HepG2 (cell line): ENCODE measurements around the gene TARDBP. TPM values are rescaled to one million over a fixed set of nuclear protein-coding genes. Genes with fewer than 3 reads are reported as not detected.
A peak's percentile ranks its signal among the peaks of the same experiment; 100 is the strongest.

Source experiments
- DMAP1 ChIP-seq: IDR thresholded peaks from 2 replicates; pipeline ENCODE4 v1.6.1; 2016
- ELF4 ChIP-seq: sonication (generic); formaldehyde crosslinking; IDR thresholded peaks from 2 replicates; pipeline ENCODE4 v1.5.0; 2020; ENCODE audit warnings: missing genetic modification reagents, mild to moderate bottlenecking, moderate library complexity, borderline replicate concordance
- FOXA3 ChIP-seq: IDR thresholded peaks from 2 replicates; pipeline ENCODE4 v1.6.1; 2016; ENCODE audit warnings: missing genetic modification reagents, missing compliant biosample characterization
- HOXA3 ChIP-seq: sonication (generic); formaldehyde crosslinking; IDR thresholded peaks from 2 replicates; pipeline ENCODE4 v1.5.0; 2020; ENCODE audit warnings: missing genetic modification reagents
- KLF12 ChIP-seq: sonication (generic); formaldehyde crosslinking; IDR thresholded peaks from 2 replicates; pipeline ENCODE4 v1.4.0; 2020; ENCODE audit warnings: missing genetic modification reagents, borderline replicate concordance
- KLF9 ChIP-seq: IDR thresholded peaks from 2 replicates; pipeline ENCODE4 v1.6.1; 2016; ENCODE audit warnings: low read depth
- MIER3 ChIP-seq: IDR thresholded peaks from 2 replicates; pipeline ENCODE4 v1.6.1; 2016; ENCODE audit warnings: missing compliant biosample characterization, borderline replicate concordance
- MTA1 ChIP-seq: sonication (generic); formaldehyde crosslinking; IDR thresholded peaks from 2 replicates; pipeline ENCODE4 v1.4.0; 2020; ENCODE audit warnings: missing genetic modification reagents, mild to moderate bottlenecking, borderline replicate concordance
- NFYC ChIP-seq: IDR thresholded peaks from 2 replicates; pipeline ENCODE4 v1.6.1; 2016; ENCODE audit warnings: missing genetic modification reagents, missing compliant biosample characterization
- SAP130 ChIP-seq: IDR thresholded peaks from 2 replicates; pipeline ENCODE4 v1.6.1; 2016; ENCODE audit warnings: low read depth
- ZNF253 ChIP-seq: sonication (generic); formaldehyde crosslinking; IDR thresholded peaks from 2 replicates; pipeline ENCODE4 v1.8.0; 2022; ENCODE audit warnings: mild to moderate bottlenecking, missing genetic modification reagents, borderline replicate concordance
- ZNF556 ChIP-seq: sonication (generic); formaldehyde crosslinking; IDR thresholded peaks from 2 replicates; pipeline ENCODE4 v1.4.0; 2020; ENCODE audit warnings: mild to moderate bottlenecking, missing genetic modification reagents, borderline replicate concordance
- ZNF629 ChIP-seq: sonication (generic); formaldehyde crosslinking; conservative IDR thresholded peaks from 2 replicates; pipeline ENCODE4 v1.5.0; 2020; ENCODE audit warnings: missing genetic modification reagents
- ZNF766 ChIP-seq: sonication (generic); formaldehyde crosslinking; IDR thresholded peaks from 2 replicates; pipeline ENCODE4 v1.5.0; 2020; ENCODE audit warnings: missing genetic modification reagents, borderline replicate concordance
- ZNF768 ChIP-seq: sonication (generic); formaldehyde crosslinking; IDR thresholded peaks from 2 replicates; pipeline ENCODE4 v1.4.0; 2020; ENCODE audit warnings: missing genetic modification reagents
- polyA plus RNA-seq, 8 experiments: library from polyadenylated mRNA; depleted of rRNA in 3 of 8; stranded (reverse) in 7 of 8; unstranded in 1 of 8; fragments of >200 nt; fragmentation: Illumina TruSeq in 4 of 8; extraction: Trizol in 4 of 8; gene quantifications; 2 replicates each; pipeline versions ENCODE4 v1.2.1 to v1.2.3, GENCODE V29; 2011 to 2016; ENCODE audit warnings: low read depth in 4 of 8, missing spikeins in 1 of 8, mixed read lengths in 1 of 8; ENCODE audit not compliant: insufficient read depth in 1 of 8
- total RNA-seq, 5 experiments: library from RNA; depleted of rRNA; stranded (reverse); fragments of >200 nt; fragmentation: Illumina TruSeq; extraction: Trizol; gene quantifications; 2 replicates each; pipeline ENCODE4 v1.2.3, GENCODE V29; 2016; ENCODE audit warnings: low read depth in 1 of 5
- TF ChIP-seq, protein P1 (sequence below): sonication (generic); formaldehyde crosslinking; IDR thresholded peaks from 2 replicates; pipeline ENCODE4 v1.4.0; 2020; ENCODE audit warnings: missing genetic modification reagents, borderline replicate concordance
- TF ChIP-seq, protein P2 (sequence below): sonication (generic); formaldehyde crosslinking; conservative IDR thresholded peaks from 2 replicates; pipeline ENCODE4 v1.8.1; 2023; ENCODE audit warnings: missing genetic modification reagents
- TF ChIP-seq, protein P3 (sequence below): sonication (generic); formaldehyde crosslinking; IDR thresholded peaks from 2 replicates; pipeline ENCODE4 v1.5.1; 2020; ENCODE audit warnings: mild to moderate bottlenecking, missing genetic modification reagents, borderline replicate concordance
- TF ChIP-seq, protein P4 (sequence below): sonication (generic); formaldehyde crosslinking; IDR thresholded peaks from 2 replicates; pipeline ENCODE4 v1.4.0; 2020; ENCODE audit warnings: missing genetic modification reagents

The TARDBP gene
- total and polyA plus RNA-seq, 2 of the 13 experiments (the other 11 are each of a cell fraction or from before 2014, with no cell fraction given): 62.4 to 93.0 TPM

DNA sequence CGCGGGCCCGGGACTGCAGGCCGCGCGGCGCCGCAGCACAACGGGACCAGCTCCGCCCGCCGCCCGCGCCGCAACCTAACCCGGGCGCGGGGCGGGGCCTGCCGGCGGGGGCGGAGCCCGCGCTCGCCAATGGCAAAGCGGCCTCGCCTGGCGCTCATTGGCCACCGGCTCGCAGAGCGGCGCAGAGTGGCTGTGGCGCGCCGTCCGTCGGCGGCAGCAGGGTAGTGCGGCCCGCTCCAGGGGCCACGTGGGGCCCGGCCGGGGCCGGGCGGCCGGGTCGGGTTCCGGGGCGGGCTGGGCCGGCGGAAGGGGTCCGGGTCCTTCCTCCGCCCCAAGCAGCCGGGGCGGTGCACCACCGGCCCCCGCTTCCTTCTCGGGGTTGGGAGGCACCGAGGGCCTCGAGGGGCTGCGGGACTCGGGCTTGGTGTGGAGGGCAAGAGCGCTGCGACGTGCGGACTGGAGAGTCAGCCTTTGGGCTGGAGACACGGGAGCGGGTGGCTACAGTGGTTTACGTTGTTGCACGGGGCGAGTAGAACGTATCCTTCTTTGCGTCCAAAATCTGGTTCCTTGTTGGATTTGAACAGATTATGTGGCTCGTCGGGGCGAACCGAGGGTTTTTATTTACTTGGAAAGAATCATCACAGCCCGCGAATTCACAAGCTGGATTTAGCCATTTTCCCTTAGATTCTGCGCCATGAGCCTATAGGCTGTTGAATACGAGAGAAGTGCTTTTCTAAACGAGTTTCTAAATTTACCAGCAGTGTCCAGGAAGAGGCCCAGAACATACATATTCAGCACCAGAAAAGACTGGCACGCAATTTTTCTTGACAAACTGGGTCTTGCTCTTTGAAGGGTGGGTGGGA lies 47.7 kb downstream of the TARDBP start, which contains the start of gene SRM (continued):
- TF ChIP-seq, protein P1, sequence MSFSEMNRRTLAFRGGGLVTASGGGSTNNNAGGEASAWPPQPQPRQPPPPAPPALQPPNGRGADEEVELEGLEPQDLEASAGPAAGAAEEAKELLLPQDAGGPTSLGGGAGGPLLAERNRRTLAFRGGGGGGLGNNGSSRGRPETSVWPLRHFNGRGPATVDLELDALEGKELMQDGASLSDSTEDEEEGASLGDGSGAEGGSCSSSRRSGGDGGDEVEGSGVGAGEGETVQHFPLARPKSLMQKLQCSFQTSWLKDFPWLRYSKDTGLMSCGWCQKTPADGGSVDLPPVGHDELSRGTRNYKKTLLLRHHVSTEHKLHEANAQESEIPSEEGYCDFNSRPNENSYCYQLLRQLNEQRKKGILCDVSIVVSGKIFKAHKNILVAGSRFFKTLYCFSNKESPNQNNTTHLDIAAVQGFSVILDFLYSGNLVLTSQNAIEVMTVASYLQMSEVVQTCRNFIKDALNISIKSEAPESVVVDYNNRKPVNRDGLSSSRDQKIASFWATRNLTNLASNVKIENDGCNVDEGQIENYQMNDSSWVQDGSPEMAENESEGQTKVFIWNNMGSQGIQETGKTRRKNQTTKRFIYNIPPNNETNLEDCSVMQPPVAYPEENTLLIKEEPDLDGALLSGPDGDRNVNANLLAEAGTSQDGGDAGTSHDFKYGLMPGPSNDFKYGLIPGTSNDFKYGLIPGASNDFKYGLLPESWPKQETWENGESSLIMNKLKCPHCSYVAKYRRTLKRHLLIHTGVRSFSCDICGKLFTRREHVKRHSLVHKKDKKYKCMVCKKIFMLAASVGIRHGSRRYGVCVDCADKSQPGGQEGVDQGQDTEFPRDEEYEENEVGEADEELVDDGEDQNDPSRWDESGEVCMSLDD (CRISPR knock-in tag): 0 out of 2 replicates have a peak, but pooled peaks have one; percentile 44
- TF ChIP-seq MTA1 (CRISPR knock-in tag): no peak
- no peak for TF ChIP-seq KLF9 (CRISPR knock-in tag)
- TF ChIP-seq DMAP1: peak; percentile 80
- TF ChIP-seq, protein P2, sequence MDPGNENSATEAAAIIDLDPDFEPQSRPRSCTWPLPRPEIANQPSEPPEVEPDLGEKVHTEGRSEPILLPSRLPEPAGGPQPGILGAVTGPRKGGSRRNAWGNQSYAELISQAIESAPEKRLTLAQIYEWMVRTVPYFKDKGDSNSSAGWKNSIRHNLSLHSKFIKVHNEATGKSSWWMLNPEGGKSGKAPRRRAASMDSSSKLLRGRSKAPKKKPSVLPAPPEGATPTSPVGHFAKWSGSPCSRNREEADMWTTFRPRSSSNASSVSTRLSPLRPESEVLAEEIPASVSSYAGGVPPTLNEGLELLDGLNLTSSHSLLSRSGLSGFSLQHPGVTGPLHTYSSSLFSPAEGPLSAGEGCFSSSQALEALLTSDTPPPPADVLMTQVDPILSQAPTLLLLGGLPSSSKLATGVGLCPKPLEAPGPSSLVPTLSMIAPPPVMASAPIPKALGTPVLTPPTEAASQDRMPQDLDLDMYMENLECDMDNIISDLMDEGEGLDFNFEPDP (CRISPR knock-in tag): 0 out of 2 replicates have a peak, but pooled peaks have one; percentile 73
- TF ChIP-seq KLF12 (CRISPR knock-in tag): no peak
- 0 out of 2 replicates have a peak, but pooled peaks have one; percentile 27 for TF ChIP-seq ZNF253 (CRISPR knock-in tag)
- no peak for TF ChIP-seq ELF4 (CRISPR knock-in tag)
- TF ChIP-seq, protein P3, sequence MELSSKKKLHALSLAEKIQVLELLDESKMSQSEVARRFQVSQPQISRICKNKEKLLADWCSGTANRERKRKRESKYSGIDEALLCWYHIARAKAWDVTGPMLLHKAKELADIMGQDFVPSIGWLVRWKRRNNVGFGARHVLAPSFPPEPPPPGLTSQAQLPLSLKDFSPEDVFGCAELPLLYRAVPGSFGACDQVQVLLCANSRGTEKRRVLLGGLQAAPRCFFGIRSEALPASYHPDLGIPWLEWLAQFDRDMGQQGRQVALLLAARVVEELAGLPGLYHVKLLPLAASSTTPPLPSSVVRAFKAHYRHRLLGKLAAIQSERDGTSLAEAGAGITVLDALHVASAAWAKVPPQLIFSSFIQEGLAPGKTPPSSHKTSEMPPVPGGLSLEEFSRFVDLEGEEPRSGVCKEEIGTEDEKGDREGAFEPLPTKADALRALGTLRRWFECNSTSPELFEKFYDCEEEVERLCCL (CRISPR knock-in tag): no peak
- peak; percentile 38; the same call in 1 of the 2 replicates for TF ChIP-seq HOXA3 (CRISPR knock-in tag)
- TF ChIP-seq ZNF766 (CRISPR knock-in tag): peak; percentile 75; the same call in 1 of the 2 replicates
- peak; percentile 45; the same call in 1 of the 2 replicates for TF ChIP-seq ZNF768 (CRISPR knock-in tag)
- peak; percentile 20; the same call in 1 of the 2 replicates for TF ChIP-seq FOXA3 (CRISPR knock-in tag)
- TF ChIP-seq ZNF629 (CRISPR knock-in tag): 0 out of 2 replicates have a peak, but pooled peaks have one; percentile 7
- peak; percentile 80 for TF ChIP-seq NFYC (CRISPR knock-in tag)
- TF ChIP-seq, protein P4, sequence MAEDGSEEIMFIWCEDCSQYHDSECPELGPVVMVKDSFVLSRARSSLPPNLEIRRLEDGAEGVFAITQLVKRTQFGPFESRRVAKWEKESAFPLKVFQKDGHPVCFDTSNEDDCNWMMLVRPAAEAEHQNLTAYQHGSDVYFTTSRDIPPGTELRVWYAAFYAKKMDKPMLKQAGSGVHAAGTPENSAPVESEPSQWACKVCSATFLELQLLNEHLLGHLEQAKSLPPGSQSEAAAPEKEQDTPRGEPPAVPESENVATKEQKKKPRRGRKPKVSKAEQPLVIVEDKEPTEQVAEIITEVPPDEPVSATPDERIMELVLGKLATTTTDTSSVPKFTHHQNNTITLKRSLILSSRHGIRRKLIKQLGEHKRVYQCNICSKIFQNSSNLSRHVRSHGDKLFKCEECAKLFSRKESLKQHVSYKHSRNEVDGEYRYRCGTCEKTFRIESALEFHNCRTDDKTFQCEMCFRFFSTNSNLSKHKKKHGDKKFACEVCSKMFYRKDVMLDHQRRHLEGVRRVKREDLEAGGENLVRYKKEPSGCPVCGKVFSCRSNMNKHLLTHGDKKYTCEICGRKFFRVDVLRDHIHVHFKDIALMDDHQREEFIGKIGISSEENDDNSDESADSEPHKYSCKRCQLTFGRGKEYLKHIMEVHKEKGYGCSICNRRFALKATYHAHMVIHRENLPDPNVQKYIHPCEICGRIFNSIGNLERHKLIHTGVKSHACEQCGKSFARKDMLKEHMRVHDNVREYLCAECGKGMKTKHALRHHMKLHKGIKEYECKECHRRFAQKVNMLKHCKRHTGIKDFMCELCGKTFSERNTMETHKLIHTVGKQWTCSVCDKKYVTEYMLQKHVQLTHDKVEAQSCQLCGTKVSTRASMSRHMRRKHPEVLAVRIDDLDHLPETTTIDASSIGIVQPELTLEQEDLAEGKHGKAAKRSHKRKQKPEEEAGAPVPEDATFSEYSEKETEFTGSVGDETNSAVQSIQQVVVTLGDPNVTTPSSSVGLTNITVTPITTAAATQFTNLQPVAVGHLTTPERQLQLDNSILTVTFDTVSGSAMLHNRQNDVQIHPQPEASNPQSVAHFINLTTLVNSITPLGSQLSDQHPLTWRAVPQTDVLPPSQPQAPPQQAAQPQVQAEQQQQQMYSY (CRISPR knock-in tag): no peak
- TF ChIP-seq MIER3 (CRISPR knock-in tag): no peak
- no peak for TF ChIP-seq ZNF556
- peak; percentile 85 for TF ChIP-seq SAP130 (CRISPR knock-in tag)
